KOPT-K1 (cell line): ENCODE data around the gene PRKAR1B.

Experiments
- H3K27ac ChIP-seq: fragments of 200-600 bp; sonication (generic); 2 replicates; pipeline ENCODE4 v1.5.1; 2016; ENCODE audit warnings: antibody characterized with exemption, mild to moderate bottlenecking, low read depth, low read length; ENCODE audit not compliant: poor library complexity, severe bottlenecking
- H3K36me3 ChIP-seq: fragments of 200-600 bp; sonication (generic); 2 replicates; pipeline ENCODE4 v1.5.1; 2017; ENCODE audit warnings: antibody characterized with exemption, mild to moderate bottlenecking, low read length, moderate library complexity; ENCODE audit not compliant: insufficient read depth
- H3K9me3 ChIP-seq: fragments of 200-600 bp; sonication (generic); 2 replicates; pipeline ENCODE4 v1.5.1; 2017; ENCODE audit warnings: antibody characterized with exemption, low read length, mild to moderate bottlenecking; ENCODE audit not compliant: insufficient read depth, poor library complexity, severe bottlenecking

Gene PRKAR1B

DNA sequence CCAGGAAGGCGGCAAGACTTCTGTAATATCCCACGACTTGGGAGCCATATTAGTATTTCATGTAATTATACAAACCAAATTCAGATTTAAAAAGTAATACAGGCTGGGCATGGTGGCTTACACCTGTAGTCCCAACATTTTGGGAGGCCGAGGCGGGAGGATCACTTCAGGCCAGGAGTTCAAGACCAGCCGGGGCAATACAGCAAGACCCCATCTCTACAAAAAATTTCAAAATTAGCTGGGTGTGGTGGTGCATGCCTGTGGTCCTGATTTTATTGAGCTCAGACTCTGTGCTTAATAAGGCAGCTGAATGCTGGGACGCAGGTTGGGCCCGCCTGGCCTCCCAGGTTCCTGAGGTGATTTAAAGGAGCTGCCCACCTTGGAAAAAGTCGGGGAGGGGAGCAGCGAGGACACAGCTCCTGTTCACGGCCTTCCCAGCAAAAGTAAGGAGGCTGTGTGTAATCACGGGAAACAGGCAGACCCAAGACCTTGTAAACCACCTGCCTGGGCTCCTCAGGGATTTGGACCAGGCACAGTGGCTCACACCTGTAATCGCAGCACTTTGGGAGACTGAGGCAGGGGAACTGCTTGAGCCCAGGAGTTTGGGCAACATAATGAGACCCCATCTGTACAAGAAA lies 93.6 kb downstream of the PRKAR1B start:
- no peaks in the 10 kb centered on the region for H3K36me3 ChIP-seq
- no peak overlapping the region for H3K27ac ChIP-seq
- H3K9me3 ChIP-seq, result no peaks in the 10 kb centered on the region

DNA sequence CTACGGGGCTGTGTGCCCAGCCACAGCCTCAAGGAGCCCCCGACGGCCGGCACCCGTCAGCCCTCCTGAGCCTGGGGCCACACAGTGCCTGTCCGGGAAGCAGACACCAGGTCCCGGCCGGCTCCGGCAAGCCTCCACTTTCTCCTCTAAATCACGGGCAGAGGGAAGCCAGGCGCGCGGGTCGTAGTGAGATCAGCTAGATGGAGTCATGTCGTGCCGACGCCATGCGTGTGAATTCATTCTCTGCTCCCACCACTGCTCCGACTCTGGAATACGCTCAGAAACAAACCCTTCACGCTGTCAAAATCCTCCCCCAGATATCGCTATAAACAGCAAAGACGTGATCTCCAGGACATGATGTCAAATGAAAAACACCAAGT lies 94.3 kb downstream of the PRKAR1B start:
- Histone ChIP-seq H3K9me3 (peaks cover 5% of the 10 kb centered on the region), H3K36me3 (no peaks in the 10 kb centered on the region), H3K27ac (no peak overlapping the region)

DNA sequence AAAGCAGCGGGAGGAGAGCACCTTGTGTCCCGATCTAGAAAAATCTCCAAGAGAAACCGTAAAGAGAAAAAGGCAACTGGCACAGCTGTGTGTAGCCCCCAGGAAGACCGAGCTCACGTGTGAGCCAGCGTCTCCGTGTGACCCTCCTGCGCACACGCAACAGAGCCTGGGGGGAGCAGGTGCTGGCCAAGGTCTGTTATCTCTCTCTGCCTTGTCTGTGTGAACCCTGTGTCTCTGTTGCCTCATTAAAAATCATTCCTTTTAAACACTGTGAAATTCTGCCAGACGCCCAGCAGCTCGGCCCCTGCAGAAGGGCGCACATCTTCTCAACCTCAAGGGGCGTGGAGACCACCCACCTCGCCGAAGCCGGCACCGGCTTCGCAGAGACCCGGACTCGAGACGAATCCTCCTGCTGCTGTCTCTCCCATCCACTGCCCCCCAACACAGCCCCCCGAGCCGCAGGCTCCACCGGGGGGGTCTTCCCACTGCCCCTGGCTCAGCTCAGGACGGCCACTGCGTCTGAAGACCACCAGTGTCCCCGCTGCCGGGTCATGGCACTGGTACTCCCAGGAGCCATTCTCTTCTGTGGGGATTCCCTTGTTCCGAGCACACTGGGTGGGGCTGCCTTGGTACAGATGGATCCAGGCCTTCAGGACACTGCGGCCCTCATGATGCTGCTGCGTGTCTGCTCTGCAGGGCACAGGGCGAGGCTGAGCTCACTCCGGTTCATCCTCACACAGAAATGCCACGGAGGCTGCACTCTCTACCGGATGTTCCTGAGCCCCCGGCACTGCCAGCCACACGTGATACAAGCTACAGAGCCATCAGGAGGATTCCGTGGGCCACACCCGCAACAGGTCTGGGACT lies 94.9 kb downstream of the PRKAR1B start:
- H3K27ac ChIP-seq, result no peak overlapping the region
- no peaks in the 10 kb centered on the region for H3K36me3 ChIP-seq
- H3K9me3 ChIP-seq, result peaks cover 11% of the 10 kb centered on the region

DNA sequence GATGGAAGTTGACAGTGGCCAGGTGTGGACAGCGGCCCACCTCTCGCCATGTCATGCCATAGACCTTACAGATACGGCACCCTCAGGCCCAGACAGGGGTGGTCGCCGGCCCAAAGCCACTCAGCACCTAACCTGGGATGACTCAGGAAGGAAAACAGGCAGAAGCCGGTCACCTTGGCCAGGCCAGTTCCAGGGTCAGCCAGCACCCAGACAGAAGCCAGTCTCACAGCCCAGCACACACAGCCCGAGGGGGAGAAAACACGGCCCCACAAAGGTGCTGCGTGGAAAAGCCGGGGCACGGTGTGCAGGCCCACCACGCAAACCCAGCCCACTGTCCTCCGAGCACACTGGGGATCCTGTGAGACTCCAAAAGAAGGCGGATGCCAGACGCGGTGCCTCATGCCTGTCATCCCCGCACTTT lies 95.8 kb downstream of the PRKAR1B start:
- H3K27ac ChIP-seq, result no peak overlapping the region
- H3K9me3 ChIP-seq, result peaks cover 19% of the 10 kb centered on the region
- no peaks in the 10 kb centered on the region for H3K36me3 ChIP-seq

DNA sequence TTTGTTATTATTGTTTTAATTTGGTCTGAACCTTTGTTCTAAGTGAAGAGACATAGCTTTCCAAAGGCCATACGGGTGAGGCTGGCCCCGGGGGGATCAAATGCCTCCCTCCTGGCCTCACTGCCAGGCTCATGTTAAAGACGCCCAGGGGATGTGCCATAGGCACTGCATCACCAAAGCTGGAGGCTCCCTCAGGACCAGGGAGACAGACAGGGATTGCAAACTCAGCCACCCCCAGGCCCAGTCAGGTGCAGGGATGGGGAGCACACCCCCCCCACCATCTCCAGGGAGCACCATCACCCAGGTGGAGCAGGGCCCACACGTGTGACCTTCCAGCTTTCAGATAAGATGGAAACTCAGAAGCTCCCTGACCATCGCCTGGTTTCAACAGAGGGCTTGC lies 96.5 kb downstream of the PRKAR1B start:
- Histone ChIP-seq H3K9me3 (peaks cover 26% of the 10 kb centered on the region), H3K36me3 (no peaks in the 10 kb centered on the region), H3K27ac (no peak overlapping the region)

DNA sequence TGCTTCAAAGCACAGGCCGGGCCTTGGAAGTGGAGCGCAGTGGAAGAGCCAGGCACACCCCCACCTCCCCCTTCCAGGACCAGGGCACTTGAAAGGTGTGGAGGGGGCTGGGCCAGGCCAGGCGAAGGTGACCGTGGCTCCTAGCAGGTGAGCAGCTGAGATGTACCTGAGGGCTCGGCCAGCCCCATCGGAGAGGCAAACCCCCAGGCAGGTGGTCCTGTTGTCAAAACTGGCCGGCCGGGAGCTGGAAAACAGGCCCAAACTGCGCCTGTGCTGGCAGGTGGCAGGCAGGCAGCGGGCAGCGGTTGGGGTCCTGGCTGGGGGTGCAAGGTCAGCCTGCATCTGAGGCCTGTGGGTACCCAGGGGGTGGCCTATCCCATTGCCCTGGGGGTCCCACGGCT lies 97.0 kb downstream of the PRKAR1B start:
- Histone ChIP-seq H3K9me3 (peaks cover 31% of the 10 kb centered on the region), H3K36me3 (no peaks in the 10 kb centered on the region), H3K27ac (no peak overlapping the region)

DNA sequence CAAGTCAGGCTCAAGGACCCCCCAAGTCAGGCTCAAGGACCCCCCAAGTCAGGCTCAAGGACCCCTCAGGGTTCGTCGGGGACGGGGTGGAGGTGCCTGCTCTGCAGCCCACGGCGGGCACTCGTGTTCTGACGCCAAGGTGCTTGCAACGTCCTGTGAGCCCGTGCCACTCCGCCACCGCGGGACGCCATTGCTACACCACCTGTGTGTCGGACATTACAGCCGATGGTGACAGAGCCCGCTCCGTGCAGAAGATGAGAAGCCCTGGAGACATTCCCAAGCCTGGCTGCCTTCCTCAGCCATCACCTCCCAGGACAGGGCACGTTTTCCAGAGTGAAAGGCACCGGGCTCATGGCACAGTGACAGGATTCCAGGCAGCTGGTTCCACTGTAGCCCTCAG lies 98.3 kb downstream of the PRKAR1B start:
- Histone ChIP-seq H3K9me3 (peaks cover 44% of the 10 kb centered on the region), H3K27ac (no peak overlapping the region), H3K36me3 (peaks cover 1% of the 10 kb centered on the region; the same call in 1 of the 2 replicates)

DNA sequence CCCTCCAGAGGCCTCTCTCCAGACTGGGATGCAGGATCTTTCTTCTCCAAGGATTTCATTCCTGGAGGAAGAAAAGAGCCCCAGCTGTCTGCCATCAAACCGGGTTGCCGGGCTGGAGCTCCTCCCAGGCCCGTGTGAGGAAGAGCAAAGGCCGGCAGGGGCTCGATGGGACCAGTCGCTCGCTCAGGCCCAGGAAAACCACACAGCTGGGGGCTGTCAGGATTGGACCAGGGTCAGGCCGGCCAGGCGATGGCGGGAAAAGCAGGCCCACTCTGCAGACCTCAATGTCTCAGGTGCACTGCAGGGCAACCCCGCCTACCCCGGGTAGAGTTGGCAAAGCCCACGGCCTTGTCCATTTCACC lies 98.7 kb downstream of the PRKAR1B start:
- H3K36me3 ChIP-seq, result peaks cover 6% of the 10 kb centered on the region; the same call in 1 of the 2 replicates
- no peak overlapping the region for H3K27ac ChIP-seq
- H3K9me3 ChIP-seq, result peaks cover 48% of the 10 kb centered on the region

DNA sequence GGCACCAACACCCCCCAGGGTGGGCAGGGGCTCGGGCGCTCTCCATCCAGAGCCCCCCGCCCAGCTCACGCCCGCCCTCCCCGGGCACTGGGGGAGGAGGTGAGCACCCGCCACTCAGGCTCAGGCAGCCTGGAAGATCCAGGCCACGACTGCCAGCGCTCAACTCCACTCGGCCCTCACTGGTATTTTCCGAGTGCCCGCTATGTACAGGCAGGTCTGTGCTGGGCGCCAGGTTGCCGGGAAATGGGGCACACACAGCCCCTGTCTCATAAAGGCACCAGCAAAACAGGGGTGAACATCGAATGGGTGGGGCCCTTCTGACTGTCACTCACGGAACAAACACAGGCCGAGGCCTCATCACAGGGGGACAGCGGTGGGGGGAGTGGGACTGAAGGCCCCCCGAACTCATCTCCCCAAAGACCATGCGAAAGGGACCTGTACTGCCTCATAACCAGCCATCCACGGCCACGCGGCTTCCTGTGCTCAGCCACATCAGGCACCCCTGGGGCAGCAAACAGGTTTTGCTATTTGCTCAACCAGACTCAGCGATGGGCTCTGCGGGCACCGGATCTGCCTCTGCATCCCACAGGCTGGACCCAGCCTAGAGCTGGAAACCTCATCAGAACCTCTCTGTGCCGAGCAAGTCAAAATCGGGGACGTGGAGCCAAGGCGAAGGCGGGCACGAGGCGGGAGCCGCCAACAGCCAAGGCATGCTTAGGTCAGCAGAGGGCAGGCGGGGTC lies 99.2 kb downstream of the PRKAR1B start:
- Histone ChIP-seq H3K9me3 (peaks cover 53% of the 10 kb centered on the region), H3K27ac (no peak overlapping the region), H3K36me3 (peaks cover 8% of the 10 kb centered on the region; the same call in 1 of the 2 replicates)

DNA sequence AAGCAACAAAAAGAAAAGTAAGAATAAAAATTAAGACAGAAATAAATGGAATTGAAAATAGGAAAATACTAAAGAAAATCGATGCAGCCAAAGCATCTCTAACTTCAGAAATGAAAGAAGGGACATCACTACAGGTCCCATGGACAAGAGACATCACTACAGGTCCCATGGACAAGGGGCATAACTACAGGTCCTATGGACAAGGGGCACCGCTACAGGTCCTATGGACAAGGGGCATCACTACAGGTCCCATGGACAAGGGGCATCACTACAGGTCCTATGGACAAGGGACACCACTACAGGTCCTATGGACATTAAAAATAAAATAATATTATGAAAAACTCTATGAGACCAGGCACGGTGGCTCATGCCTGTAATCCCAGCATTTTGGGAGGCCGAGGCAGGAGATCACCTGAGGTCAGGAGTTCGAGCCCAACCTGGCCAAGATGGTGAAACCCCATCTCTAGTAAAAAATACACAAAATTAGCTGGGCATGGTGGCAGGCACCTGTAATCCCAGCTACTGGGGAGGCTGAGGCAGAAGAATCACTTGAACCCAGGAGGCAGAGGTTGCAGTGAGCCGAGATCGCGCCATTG lies 101.6 kb downstream of the PRKAR1B start:
- H3K27ac ChIP-seq, result no peak overlapping the region
- peaks cover 77% of the 10 kb centered on the region for H3K9me3 ChIP-seq
- peaks cover 22% of the 10 kb centered on the region; the same call in 1 of the 2 replicates for H3K36me3 ChIP-seq

DNA sequence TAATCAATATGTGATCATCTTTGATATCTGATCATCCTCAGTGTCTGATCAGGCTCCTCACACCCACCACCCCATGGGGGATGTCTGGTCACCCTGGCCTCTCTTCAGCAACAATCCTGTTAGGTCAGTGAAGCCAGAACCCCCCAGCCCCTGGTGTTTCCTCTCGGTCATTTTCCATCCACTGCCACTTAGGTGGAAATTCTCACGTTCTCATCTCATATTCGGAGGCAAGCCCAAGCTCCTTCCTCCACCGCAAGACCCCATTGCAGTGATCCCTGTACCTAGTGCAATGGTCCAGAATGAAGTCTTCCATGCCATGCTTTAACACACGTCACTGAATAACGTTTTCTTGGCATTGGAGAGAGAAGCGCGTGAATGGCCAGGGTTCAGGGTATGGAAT lies 103.6 kb downstream of the PRKAR1B start:
- Histone ChIP-seq H3K27ac (no peak overlapping the region), H3K9me3 (peaks cover 83% of the 10 kb centered on the region), H3K36me3 (peaks cover 22% of the 10 kb centered on the region; the same call in 1 of the 2 replicates)

DNA sequence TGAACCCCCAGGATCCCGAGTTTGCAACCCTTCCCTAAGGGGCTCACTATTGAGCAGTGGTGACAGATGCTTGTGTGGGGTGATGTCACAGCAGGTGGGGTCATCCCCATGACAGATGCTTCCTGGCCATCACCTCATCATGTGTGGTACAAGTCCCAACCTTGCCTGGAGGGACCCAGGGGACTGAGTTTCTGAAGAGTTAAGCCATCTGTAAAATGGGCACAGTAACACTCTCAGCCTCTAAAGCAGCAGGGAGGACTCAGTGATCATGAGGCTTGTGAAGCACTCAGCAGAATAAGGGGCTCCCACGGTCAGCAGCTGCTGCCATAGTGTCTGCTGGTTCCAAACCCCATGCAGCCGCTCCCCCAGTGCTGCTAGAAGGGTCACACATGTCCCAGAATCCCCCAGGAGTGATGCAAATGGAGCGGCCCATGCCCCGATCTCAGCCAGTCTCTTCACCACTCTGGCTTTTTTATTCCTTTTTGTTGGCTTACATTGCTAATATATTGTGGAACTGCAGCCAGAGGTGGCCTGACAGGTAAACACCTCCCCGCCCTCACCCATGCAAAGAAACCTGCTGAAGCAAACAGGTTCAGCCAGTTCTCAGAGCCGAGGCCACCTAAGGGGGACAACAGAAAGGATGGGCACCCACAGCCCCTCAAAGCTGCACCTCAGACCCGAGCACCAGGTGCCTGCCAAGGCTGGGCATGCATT lies 105.4 kb downstream of the PRKAR1B start:
- Histone ChIP-seq H3K36me3 (peaks cover 22% of the 10 kb centered on the region; the same call in 1 of the 2 replicates), H3K9me3 (peaks cover 68% of the 10 kb centered on the region), H3K27ac (no peak overlapping the region)

DNA sequence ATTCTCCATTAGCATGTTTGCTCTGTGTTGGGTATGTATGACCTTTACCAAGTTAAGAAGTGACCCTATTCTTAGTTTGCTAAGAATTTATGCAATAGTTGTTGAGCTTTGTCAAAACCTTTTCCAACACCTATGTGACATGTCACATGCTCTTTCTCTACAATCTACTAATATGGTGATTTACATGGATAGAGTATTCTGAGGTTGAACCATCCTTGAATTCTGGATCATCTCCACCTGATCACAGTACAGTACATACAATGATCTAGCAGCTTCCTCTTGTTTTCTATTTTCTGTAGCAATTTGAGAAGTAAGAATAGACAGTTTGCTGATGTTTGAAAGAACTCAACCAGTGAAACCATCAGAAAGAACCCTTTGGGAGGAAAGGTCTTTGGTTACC lies 106.2 kb downstream of the PRKAR1B start:
- peaks cover 60% of the 10 kb centered on the region for H3K9me3 ChIP-seq
- no peak overlapping the region for H3K27ac ChIP-seq

DNA sequence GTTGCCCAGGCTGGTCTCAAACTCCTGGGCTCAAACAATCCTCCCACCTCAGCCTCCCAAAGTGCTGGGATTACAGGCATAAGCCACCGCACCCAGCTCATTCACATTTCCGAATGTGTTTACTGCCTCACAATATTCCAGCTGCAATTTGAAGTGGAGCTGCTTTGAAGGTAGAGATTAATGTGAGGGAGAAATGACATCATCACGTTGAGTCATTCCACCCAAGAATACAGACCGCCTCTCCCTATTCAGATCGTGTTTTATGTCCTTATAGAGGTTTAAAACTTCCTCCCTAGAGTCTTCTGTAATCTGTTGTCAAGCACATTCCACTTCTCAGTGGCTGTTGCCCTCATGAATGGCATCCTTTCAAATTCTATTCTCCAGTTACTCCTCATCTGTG lies 107.0 kb downstream of the PRKAR1B start:
- Histone ChIP-seq H3K27ac (peak overlapping the region; percentile 97), H3K9me3 (peaks cover 52% of the 10 kb centered on the region), H3K36me3 (peaks cover 22% of the 10 kb centered on the region; the same call in 1 of the 2 replicates)

More for the DNA sequence above, 106.2 kb downstream of the PRKAR1B start:
- H3K36me3 ChIP-seq, result peaks cover 22% of the 10 kb centered on the region; the same call in 1 of the 2 replicates
